SK-N-MC (cell line): ENCODE results near the gene EXOC3L2.

ENCODE experiments used
- DNase-seq: peaks from one replicate; pipeline ENCODE4 v3.0.0-alpha.2; 2011; ENCODE audit warnings: low read depth, low spot score
- H3K27ac ChIP-seq: fragments of 200-600 bp; sonication (generic); 2 replicates; pipeline ENCODE4 v1.5.1; 2016; ENCODE audit warnings: mixed run types
- H3K36me3 ChIP-seq: fragments of 200-600 bp; sonication (generic); 2 replicates; pipeline ENCODE4 v1.6.1; 2017; ENCODE audit warnings: antibody characterized with exemption, low read length, mixed read lengths; ENCODE audit not compliant: insufficient read depth
- H3K4me3 ChIP-seq: fragments of 200-600 bp; sonication (generic); 2 replicates; pipeline ENCODE4 v1.5.1; 2016
- H3K9ac ChIP-seq: fragments of 200-600 bp; sonication (generic); 2 replicates; pipeline ENCODE4 v1.8.0; 2017; ENCODE audit warnings: mixed run types, mixed read lengths; ENCODE audit not compliant: insufficient read length
- H3K9me3 ChIP-seq: fragments of 200-600 bp; sonication (generic); 2 replicates; pipeline ENCODE4 v1.6.1; 2017; ENCODE audit warnings: low read depth, mild to moderate bottlenecking, antibody characterized with exemption, low read length, moderate library complexity, mixed read lengths
- EZH2 ChIP-seq: fragments of 200-600 bp; sonication (generic); IDR thresholded peaks from one replicate; pipeline ENCODE4 v1.6.1; 2017; ENCODE audit warnings: antibody characterized with exemption
- FOXP2 ChIP-seq: optimal IDR thresholded peaks from 2 replicates; pipeline ENCODE3; 2011; ENCODE audit warnings: mild to moderate bottlenecking, moderate library complexity; ENCODE audit not compliant: insufficient read depth; ENCODE audit errors: extremely low read length, control extremely low read depth
- POLR2AphosphoS5 ChIP-seq: IDR thresholded peaks from 2 replicates; pipeline ENCODE4 v1.6.1; 2012; ENCODE audit warnings: mild to moderate bottlenecking, low read depth, low read length, borderline replicate concordance

EXOC3L2 gene

DNA sequence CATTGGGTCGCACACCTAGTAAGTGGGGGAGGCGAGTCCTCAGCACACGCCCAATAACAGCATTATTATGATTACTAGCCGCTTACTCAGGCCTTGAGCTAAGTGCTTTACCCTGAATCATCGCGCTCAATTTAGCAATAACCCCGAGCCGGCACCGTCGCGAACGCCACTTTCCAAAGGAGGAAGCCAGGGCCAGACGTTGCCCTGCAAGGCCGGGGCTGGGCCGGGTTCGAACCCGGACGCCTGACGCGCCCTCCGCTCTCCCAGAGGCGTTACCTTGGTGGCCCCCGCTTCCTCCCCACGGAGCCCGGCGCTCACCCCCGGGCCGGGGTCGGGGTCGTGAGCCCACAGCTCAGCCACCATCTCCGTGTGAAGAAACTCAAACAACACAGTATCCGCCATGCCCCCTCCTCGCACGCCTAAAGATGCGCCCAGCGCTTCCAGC, 67.4 kb downstream of the EXOC3L2 start, which contains the start of gene TRAPPC6A:
TRAPPC6A (minus strand) TSS at position 421 of the 445 bp plus-strand sequence; CDS start at position 402, 19 bp downstream.
- DNase-seq: no peak
- no peaks in the 10 kb centered on the region for H3K36me3 ChIP-seq
- peak within 1 kb of the TSS; percentile 19; the same call in 1 of the 2 replicates for H3K27ac ChIP-seq
- no peaks in the 10 kb centered on the region for H3K9me3 ChIP-seq
- H3K9ac ChIP-seq: peak within 1 kb of the TSS; percentile 75
- TF ChIP-seq EZH2 (no peak), POLR2AphosphoS5 (peak; percentile 62), FOXP2 (no peak)
- peak within 1 kb of the TSS; percentile 87 for H3K4me3 ChIP-seq

DNA sequence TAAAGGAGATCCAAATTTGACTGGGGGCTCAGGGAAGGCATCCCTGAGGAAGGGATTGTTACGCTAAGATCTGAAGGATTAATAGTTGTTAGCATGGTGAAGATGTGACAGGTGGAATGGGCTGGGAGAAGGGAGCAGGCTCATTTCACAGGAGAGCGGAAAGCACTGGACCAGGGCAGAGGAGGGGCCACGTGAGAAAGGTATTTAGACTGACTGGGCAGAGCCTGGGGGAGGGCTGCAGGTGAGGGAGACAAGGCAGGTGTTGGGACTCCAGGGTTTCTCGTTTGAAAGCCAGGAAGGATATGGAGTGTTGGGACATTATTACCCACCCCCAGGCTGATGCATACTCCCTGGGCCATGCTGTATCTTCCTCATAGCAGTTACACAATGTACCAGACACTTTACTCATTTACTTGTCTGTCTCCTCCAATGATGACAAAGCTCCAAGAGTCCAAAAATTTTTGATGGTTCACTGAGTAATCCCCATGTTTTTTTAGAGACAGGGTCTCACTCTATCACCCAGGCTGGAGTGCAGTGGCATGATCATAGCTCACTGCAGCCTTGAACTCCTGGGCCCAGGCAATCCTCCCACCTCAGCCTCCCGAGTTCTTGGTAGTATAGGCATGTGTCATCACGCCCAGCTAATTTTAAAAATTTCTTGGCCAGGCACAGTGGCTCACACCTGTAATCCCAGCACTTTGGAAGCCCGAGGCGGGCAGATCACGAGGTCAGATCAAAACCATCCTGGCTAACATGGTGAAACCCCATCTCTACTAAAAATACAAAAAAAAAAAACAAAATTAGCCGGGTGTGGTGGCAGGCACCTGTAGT, 69.5 kb downstream of the EXOC3L2 start:
- Histone ChIP-seq H3K27ac (no peak overlapping the region), H3K9me3 (no peaks in the 10 kb centered on the region), H3K9ac (no peak overlapping the region), H3K36me3 (no peaks in the 10 kb centered on the region), H3K4me3 (no peak overlapping the region)
- TF ChIP-seq FOXP2 (no peak), POLR2AphosphoS5 (no peak)
- DNase-seq: no peak

- Histone ChIP-seq H3K9ac (no peak overlapping the region), H3K4me3 (no peak overlapping the region), H3K36me3 (no peaks in the 10 kb centered on the region), H3K9me3 (no peaks in the 10 kb centered on the region), H3K27ac (no peak overlapping the region)
- no peak for DNase-seq
- no peak for TF ChIP-seq FOXP2
- no peak for TF ChIP-seq EZH2
- TF ChIP-seq POLR2AphosphoS5: no peak
These were observed 71.4 kb downstream of the EXOC3L2 start for GRCh38 chr19:45173816-45174215.

GRCh38 chr19:45172611-45173208, 72.5 kb downstream of the EXOC3L2 start:
- no peak for DNase-seq
- no peaks in the 10 kb centered on the region for H3K9me3 ChIP-seq
- TF ChIP-seq EZH2 (no peak), POLR2AphosphoS5 (no peak), FOXP2 (no peak)
- H3K36me3 ChIP-seq: no peaks in the 10 kb centered on the region
- no peak overlapping the region for H3K27ac ChIP-seq
- no peak overlapping the region for H3K4me3 ChIP-seq
- H3K9ac ChIP-seq: no peak overlapping the region

DNA sequence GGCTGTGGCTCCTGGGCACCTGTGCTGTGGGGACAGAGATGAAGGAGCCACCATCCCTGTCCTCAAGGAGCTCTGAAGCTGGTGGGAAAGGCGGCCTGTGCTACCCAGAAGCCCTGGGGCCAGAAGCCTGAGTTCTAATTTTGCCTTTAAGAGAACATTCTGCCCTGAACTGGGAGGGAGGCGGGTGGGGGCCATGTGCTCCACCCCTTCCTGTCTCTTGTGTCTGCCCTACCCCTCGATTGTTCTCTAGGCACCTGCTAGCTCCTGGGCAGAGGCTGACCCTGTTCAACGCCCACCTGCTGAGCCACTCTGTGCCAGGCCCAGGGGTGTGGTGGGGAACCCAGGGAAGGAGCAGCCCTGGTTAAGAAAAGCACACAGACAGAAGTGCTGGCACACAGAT, 73.0 kb downstream of the EXOC3L2 start:
- TF ChIP-seq FOXP2 (no peak), POLR2AphosphoS5 (no peak), EZH2 (no peak)
- DNase-seq: no peak
- H3K9me3 ChIP-seq: no peaks in the 10 kb centered on the region
- no peaks in the 10 kb centered on the region for H3K36me3 ChIP-seq
- no peak overlapping the region for H3K9ac ChIP-seq
- H3K27ac ChIP-seq: no peak overlapping the region
- H3K4me3 ChIP-seq: no peak overlapping the region

GRCh38 chr19:45171211-45171623, 74.0 kb downstream of the EXOC3L2 start:
- Histone ChIP-seq H3K27ac (no peak overlapping the region), H3K36me3 (no peaks in the 10 kb centered on the region), H3K9me3 (no peaks in the 10 kb centered on the region), H3K9ac (no peak overlapping the region), H3K4me3 (no peak overlapping the region)
- TF ChIP-seq FOXP2: no peak
- no peak for DNase-seq

DNA sequence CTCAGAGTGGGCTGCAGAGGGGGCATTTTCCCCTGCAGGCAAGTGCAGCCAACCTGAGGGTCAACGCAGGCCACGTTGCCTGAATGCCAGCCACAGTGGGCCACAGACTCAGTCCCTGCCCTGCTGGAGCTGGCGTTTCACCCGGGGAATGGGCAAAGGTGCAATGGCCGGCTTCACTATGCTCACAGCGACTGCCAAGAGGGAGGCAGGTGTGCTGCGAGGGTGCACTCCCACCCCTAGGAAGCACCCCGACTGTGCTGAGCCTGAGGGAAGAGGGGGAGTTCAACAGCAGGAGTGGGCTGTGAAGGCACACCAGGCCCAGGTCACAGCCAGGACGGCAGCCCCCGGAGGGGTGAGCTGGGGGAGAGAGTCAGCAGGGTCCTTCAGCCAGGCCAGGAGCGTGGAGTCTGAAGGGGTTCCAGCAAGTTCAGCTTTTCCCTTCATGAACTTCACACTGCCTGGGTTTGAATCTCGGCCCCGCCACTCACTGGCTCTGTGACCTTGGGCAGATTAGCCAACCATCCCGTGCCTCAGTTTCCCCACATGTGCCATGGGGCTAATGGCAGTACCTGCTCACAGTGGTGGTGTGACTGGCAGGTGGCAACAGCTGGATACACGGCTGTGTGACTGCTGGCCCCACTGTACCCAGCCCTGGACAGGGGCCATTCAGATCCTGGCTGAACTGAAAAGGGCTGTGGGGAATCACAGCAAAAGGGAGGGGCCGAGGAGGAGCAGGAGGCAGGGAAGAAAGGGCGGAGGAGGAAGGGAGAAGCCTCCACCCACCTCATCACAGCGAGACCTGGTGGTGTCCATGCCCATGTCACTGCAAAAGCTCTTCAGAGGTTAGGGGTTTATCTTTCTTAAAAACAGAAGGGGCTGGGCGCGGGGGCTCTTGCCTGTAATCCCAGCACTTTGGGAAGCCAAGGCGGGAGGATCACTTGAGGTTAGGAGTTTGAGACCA, 74.8 kb downstream of the EXOC3L2 start:
- TF ChIP-seq EZH2 (no peak), FOXP2 (no peak), POLR2AphosphoS5 (no peak)
- H3K4me3 ChIP-seq: no peak overlapping the region
- no peak overlapping the region for H3K9ac ChIP-seq
- H3K9me3 ChIP-seq: no peaks in the 10 kb centered on the region
- no peaks in the 10 kb centered on the region for H3K36me3 ChIP-seq
- no peak for DNase-seq
- H3K27ac ChIP-seq: no peak overlapping the region

DNA sequence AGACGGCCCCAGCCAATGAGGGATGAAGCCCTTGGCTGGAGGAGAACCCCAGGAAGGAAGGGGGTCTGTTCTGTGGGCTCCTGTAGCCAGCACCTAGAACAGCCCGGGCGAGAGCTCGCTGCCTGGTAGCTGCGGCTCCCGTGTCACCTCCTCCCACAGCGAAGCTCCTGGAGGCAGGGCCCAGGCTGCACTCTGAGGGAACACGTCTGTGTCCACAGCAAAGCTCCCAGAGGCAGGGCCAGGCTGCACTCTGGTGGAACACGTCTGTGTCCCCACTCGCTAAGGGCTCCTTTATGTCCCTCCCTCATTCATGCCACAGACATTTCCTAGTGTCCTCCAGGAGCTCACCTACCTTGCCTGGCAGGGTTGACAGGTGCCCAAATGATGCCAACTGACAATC, 75.6 kb downstream of the EXOC3L2 start:
- Histone ChIP-seq H3K4me3 (no peak overlapping the region), H3K36me3 (no peaks in the 10 kb centered on the region), H3K9ac (no peak overlapping the region), H3K9me3 (no peaks in the 10 kb centered on the region), H3K27ac (no peak overlapping the region)
- TF ChIP-seq EZH2 (no peak), FOXP2 (no peak), POLR2AphosphoS5 (no peak)
- DNase-seq: no peak
